ENCODE results near the gene IMMT.

- TF ChIP-seq POLR2AphosphoS5 (IDR thresholded peaks at IDR 0.05) (no peak), CTCF (IDR thresholded peaks at IDR 0.05) (no peak), POLR2A (IDR thresholded peaks at IDR 0.05) (no peak)
Measured at GRCh38 chr2:86142436-86143257, 52.6 kb downstream of the IMMT start.

Measured in upper lobe of left lung (tissue), 4 donors.